ENCODE measurements around the gene LRFN2. TPM values are rescaled to one million over a fixed set of nuclear protein-coding genes. Genes with fewer than 3 reads are reported as not detected.

Gene LRFN2
- total and polyA plus RNA-seq, 4 donors, result under 0.01 to 0.01 TPM; not detected in 2

- H3K27me3 ChIP-seq (ENCODE audit: control insufficient read depth in 4 of 4, insufficient read depth in 4 of 4, low read length in 3 of 4), result no peaks in the 10 kb centered on the region
- no peak overlapping the region for H3K9ac ChIP-seq (ENCODE audit: low read depth in 1 of 2, low read length in 2 of 2)
- TF ChIP-seq SP1 (IDR thresholded peaks at IDR 0.05), result no peak
- TF ChIP-seq RXRA (IDR thresholded peaks at IDR 0.05), result no peak
- TF ChIP-seq NR2F2 (IDR thresholded peaks at IDR 0.05), result no peak
- TF ChIP-seq HNF4G (IDR thresholded peaks at IDR 0.05), result no peak
- no peak for TF ChIP-seq FOXA2 (IDR thresholded peaks at IDR 0.05)
- no peak for TF ChIP-seq CTCF (IDR thresholded peaks at IDR 0.05; ENCODE audit: low read depth, low read length, missing input control)
- TF ChIP-seq HNF4A (conservative IDR thresholded peaks at IDR 0.05), result no peak
- TF ChIP-seq ATF3 (IDR thresholded peaks at IDR 0.05), result no peak
- no peaks in the 10 kb centered on the region for H3K4me1 ChIP-seq (ENCODE audit: control insufficient read depth in 4 of 4, insufficient read depth in 4 of 4, low read length in 3 of 4)
- H3K9me3 ChIP-seq (ENCODE audit: control insufficient read depth in 4 of 4, low read length in 3 of 4), result no peaks in the 10 kb centered on the region
- no peak overlapping the region for H3K4me3 ChIP-seq (ENCODE audit: low read depth in 1 of 3, low read length in 3 of 3)
- DNase-seq (ENCODE audit: low spot score), result no peak
- WGBS, result 41% methylated on average over 5 of the region's 5 CpGs
- no peaks in the 10 kb centered on the region for H3K36me3 ChIP-seq (ENCODE audit: control insufficient read depth in 4 of 4, insufficient read depth in 3 of 4, low read depth in 1 of 4, low read length in 3 of 4)
- no peak overlapping the region for H3K27ac ChIP-seq (ENCODE audit: low read depth in 1 of 2, low read length in 2 of 2)
Observed at GRCh38 chr6:40472353-40472752, 114.8 kb downstream of the LRFN2 start.

- WGBS, result 88% methylated on average over 4 of the region's 4 CpGs
- Histone ChIP-seq H3K9ac (ENCODE audit: low read depth in 1 of 2, low read length in 2 of 2) (no peak overlapping the region), H3K27me3 (ENCODE audit: control insufficient read depth in 4 of 4, insufficient read depth in 4 of 4, low read length in 3 of 4) (no peaks in the 10 kb centered on the region), H3K27ac (ENCODE audit: low read depth in 1 of 2, low read length in 2 of 2) (no peak overlapping the region), H3K4me1 (ENCODE audit: control insufficient read depth in 4 of 4, insufficient read depth in 4 of 4, low read length in 3 of 4) (no peaks in the 10 kb centered on the region), H3K9me3 (ENCODE audit: control insufficient read depth in 4 of 4, low read length in 3 of 4) (no peaks in the 10 kb centered on the region), H3K4me3 (ENCODE audit: low read depth in 1 of 3, low read length in 3 of 3) (no peak overlapping the region), H3K36me3 (ENCODE audit: control insufficient read depth in 4 of 4, insufficient read depth in 3 of 4, low read depth in 1 of 4, low read length in 3 of 4) (no peaks in the 10 kb centered on the region)
- DNase-seq (ENCODE audit: low spot score), result no peak
- no peak for TF ChIP-seq HNF4G (IDR thresholded peaks at IDR 0.05)
- no peak for TF ChIP-seq FOXA1 (IDR thresholded peaks at IDR 0.05)
- TF ChIP-seq HNF4A (conservative IDR thresholded peaks at IDR 0.05), result no peak
Observed at GRCh38 chr6:40471243-40471642, 115.9 kb downstream of the LRFN2 start.

- no peaks in the 10 kb centered on the region for H3K9me3 ChIP-seq (ENCODE audit: control insufficient read depth in 4 of 4, low read length in 3 of 4)
- 91% methylated on average over 3 of the region's 3 CpGs for WGBS
- DNase-seq (ENCODE audit: low spot score), result no peak
Observed at GRCh38 chr6:40469323-40469722, 117.8 kb downstream of the LRFN2 start.

More at GRCh38 chr6:40469323-40469722, 117.8 kb downstream of the LRFN2 start:
- no peaks in the 10 kb centered on the region for H3K36me3 ChIP-seq (ENCODE audit: control insufficient read depth in 4 of 4, insufficient read depth in 3 of 4, low read depth in 1 of 4, low read length in 3 of 4)
- H3K4me1 ChIP-seq (ENCODE audit: control insufficient read depth in 4 of 4, insufficient read depth in 4 of 4, low read length in 3 of 4), result no peaks in the 10 kb centered on the region
- no peak overlapping the region for H3K4me3 ChIP-seq (ENCODE audit: low read depth in 1 of 3, low read length in 3 of 3)
- H3K9ac ChIP-seq (ENCODE audit: low read depth in 1 of 2, low read length in 2 of 2), result no peak overlapping the region
- H3K27ac ChIP-seq (ENCODE audit: low read depth in 1 of 2, low read length in 2 of 2), result no peak overlapping the region
- H3K27me3 ChIP-seq (ENCODE audit: control insufficient read depth in 4 of 4, insufficient read depth in 4 of 4, low read length in 3 of 4), result no peaks in the 10 kb centered on the region
- TF ChIP-seq ATF3 (IDR thresholded peaks at IDR 0.05), result no peak
- no peak for TF ChIP-seq HNF4G (IDR thresholded peaks at IDR 0.05)
- TF ChIP-seq EGR1 (IDR thresholded peaks at IDR 0.05; ENCODE audit: low read depth in 2 of 2), result no peak
- TF ChIP-seq MAX (IDR thresholded peaks at IDR 0.05), result no peak
- TF ChIP-seq YY1 (IDR thresholded peaks at IDR 0.05), result no peak
- TF ChIP-seq HNF4A (conservative IDR thresholded peaks at IDR 0.05), result no peak
- TF ChIP-seq RXRA (IDR thresholded peaks at IDR 0.05), result no peak
